ENCODE results near the gene LIG3.
"Not testable (repeated sequence)": the region's sequence is repeated elsewhere in the genome, so short reads cannot be mapped to it uniquely, and the experiment has no call there.

Gene LIG3

DNA sequence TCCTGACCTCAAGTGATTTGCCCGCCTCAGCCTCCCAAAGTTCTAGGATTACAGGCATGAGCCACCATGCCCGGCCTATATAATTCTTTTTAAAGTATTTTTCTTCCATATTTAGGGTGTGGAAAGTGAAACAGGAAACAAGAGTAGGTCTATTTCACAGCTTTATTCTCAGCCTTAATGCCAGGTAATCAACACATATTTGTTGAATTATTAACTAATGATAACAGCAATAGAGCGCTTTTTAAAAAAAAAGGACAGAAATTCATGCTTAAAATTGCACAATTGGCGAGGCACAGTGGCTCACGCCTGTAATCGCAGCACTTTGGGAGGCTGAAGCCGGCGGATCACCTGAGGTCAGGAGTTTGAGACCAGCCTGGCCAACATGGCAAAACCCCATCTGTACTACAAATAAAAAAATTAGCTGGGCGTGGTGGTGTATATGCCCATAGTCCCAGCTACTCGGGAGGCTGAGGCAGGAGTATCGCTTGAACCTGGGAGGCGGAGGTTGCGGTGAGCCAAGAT lies 65.2 kb downstream of the LIG3 start:
- not testable (repeated sequence) for DNase-seq

DNA sequence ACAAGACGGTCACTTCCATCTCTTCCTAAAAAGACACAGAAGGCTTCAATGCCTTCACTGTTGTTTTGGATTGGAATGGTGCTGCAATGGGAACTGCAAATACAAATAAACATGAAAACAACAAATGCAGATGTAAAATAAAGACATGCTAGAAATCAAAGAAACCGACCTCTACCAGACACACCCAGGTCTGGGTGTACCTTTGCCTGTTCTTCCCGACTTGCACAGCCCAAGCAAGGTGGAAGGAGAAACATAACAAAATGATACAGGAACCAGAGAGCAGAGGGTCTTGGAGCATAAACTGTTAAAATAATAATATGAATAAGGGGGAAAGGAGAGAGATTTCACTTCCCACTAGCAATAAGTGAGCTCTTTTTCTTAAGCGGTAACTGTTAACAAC lies 65.9 kb downstream of the LIG3 start:
- DNase-seq = no peak

DNA sequence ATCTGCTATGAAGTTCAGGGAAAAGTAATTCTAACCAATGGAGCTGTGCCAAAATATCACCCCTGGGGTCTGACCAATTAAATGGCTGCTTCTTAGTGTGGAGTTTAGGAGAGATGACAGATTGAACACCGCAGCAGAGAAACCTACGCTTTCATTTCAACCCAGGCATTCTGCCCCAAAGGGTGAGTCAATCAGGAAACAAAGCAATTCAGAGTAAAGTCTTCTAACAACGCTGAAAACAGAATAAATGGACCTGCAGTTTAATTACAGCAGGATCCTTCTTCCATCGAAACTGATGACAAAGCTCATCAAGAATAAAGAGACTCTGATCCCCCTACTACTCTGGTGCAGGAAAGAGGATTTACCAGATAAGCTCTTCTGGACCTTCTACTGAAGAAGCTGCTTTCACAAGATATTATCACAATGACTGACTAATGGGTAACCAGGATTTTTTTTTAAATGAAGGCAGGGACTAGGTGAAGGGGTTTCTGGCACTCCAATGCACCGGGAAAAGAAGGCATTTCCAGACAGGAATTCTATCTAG lies 66.5 kb downstream of the LIG3 start:
- DNase-seq = peak; percentile 32 to 55

DNA sequence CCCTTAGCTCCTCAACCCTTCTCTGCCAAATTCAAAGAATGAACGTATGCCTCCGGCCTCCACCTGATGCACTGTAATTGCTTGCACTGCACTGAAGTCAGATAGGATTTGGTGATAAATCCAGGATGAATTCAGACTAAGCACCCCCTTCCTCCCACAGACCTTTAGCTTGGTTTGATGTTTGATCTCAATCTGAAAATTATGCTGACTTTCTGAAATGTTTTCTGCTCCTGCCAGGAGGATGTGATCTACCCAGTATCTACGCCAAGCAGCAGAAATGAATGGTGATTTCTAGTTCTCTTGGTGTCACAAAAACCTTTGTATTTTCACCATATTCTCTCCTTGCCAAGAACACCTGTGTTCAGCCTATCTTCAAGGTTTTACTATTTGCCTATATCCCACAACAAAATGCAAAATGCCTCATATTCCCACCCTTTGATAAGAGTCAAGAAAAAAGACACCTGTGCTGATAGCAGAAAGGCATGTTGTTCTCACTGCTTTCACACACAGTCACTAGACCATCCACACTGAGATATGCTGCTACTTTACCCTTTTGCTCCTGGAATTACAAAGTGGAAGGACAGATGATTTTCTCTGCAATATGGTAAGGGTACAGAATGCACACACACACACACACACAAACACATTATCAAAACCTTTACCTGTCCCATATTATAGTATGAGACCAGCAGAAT lies 68.5 kb downstream of the LIG3 start:
- no peak for DNase-seq

DNA sequence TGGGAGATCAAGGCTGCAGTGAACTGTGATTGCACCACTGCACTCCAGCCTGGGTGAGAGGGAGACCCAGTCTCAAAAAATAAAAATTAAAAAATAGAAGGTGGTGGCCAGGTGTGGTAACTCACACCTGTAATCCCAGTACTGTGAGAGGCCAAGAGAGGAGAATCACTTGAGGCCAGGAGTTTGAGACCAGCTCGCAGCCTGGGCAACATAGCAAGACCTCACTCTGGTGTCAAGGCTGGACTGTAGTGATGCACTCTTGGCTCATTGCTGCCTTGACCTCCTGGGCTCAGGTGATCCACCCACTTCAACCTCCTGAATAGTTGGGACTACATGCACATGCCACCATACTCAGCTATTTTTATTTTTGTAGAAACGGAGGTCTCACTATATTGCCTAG lies 69.9 kb downstream of the LIG3 start:
- no peak for DNase-seq

DNA sequence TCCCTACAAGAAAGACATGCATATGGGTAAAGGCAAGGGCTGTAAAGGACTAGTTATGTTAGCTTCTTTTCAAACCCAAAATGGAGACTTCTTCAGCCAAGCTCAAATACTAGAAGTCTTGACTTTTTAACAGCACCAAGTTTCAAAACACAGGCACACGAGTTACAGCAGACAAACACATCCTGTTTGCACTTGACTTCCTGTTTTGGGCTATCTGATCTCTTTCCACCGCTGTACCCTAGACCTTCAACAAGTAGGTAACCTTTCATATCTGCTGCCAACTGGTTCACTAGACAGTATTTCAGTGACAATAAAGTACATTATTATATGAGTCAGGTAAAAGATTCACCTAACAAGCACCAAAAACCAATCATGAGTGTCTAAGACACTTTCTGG lies 70.9 kb downstream of the LIG3 start:
- DNase-seq = no peak

DNA sequence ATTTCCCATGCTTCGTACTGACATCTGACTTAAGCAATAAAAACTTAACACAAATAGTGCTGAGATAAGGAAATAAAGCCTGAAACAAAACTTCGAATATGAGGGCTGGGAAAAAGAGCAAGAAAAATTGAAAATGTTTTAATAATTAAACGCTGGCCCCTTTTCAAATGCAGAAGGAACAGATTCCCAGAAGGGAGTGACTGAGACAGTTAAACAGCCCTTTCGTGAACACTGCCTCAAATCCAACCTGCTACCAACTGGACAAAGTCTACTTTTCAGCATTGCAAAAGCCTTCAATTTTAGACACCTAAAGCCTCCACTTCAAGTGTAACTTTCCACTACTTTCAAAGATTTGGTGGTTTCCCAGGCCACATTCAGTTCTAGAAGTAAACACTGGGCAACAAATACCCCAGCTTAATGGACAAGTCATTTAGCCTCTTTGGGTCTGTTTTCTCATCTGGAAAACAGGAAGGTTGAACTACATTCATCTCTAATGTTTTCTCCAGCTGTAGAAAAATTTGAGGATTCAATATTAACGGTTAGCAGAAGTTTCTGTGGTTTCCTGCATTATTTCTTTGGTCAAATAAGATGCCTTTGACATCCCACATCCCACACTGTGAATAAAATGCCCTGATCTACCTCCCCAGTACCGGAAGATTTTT lies 71.4 kb downstream of the LIG3 start:
- no peak for DNase-seq

DNA sequence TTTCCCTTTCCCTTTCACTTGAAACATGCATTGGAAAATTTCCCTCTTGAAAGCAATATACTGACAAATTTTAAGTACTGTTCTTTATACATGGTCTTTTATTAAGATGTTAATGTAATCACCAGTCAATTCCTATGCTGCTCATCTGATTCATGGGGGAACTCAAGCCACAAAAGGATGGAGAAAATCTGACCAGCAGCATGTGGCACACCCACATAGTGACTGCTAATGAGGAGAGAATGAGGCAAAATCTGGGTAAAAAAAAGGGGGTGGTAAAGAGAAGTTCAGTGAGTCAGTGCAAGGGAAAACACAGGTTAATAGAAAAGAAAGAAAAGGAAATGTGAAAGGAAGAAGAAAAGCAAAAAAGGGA lies 71.9 kb downstream of the LIG3 start:
- no peak for DNase-seq

DNA sequence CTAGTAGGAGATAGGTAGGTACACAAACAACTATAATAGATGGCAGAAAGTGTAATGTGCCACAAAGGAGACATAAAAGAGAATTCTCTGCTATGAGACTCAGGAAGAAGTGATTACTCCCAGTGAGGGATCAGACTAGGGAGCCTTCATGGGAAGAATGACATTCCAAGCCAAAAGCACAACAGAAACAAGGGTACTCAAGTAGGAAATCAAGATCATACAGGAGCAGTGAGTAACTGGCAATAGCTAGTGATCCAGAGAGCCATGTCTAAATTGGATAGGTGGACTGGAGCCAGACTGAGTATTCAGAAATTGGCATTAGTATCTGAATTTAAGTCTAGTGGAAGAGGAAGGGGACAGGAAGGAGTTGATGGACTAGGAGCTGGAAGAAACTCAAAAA lies 72.5 kb downstream of the LIG3 start:
- no peak for DNase-seq

DNA sequence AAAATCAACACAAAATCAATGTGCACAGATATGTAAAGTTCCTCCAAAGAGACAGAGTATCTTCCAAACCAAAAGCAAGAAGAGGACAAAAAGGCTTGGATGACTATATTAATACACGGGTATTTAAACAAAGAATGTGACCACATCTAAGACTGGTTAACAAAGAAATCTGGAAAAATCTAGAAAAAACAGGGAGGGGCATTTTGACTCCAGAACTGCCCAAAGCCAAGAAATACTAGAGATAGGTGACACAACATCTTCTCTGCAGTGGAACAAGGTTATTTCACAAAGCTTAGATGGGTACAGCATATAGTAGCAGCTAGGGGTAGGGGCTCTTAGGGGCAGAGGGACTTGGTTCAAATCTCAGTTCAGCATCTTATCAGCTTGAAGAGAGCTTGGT lies 72.9 kb downstream of the LIG3 start:
- DNase-seq = no peak

DNA sequence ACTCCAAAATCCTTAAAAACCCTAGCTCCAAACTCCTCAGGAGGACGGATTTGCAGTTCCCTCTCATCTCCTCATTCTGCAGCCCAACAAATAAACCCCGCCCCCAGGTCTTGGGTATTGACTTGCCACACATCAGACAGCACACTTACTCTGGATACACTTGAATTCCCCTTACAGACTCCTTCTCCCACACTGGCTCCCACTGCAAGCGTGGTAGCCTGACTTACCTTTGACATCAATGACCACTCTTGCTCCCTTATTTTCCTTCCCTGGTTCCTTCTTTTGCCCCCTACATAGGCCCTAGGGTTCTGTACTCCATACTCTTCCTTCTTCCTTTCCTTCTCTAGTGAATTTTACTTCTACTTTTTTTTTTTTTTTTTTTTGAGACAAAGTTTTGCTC lies 75.7 kb downstream of the LIG3 start:
- no peak for DNase-seq

DNA sequence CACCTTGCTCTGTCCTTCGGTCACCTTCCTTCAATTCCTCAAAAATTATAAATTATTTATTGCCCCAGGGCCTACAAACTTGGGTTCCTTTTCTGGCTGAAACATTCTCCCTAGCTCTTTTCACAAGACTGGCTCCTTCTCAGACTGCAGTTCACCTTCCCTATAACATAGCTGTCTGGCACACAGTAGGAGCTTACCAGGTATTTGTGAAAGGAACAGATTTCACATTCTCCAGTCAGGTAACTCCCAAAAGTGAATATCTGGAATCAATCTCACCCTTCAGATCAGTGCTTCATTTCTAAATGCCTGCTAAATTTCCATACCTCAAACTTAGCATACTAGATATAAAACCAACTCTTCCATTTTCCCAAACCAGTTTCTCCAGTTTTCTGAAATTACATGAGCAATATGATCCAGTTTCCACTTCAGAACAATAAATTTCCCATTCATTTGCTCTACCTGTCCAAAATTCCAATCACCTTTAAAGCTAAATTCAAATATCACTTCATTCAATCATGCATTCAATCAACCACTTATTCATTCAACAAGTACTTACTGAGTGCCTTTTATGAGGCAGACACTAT lies 77.1 kb downstream of the LIG3 start:
- DNase-seq = no peak
